Stimulated activated CD8-positive, alpha-beta memory T cell treated with anti-CD3 and anti-CD28 coated beads, Interleukin-15, amount 100 ng/mL, for 48 hours (primary cell): Measurements from ENCODE around the gene SEMA4D.

Experiments used
- DNase-seq, 2 donors: peaks; one replicate each; pipeline ENCODE4 v3.0.0-alpha.2; 2020; ENCODE audit warnings: low read depth in 2 of 2

The SEMA4D gene

DNA sequence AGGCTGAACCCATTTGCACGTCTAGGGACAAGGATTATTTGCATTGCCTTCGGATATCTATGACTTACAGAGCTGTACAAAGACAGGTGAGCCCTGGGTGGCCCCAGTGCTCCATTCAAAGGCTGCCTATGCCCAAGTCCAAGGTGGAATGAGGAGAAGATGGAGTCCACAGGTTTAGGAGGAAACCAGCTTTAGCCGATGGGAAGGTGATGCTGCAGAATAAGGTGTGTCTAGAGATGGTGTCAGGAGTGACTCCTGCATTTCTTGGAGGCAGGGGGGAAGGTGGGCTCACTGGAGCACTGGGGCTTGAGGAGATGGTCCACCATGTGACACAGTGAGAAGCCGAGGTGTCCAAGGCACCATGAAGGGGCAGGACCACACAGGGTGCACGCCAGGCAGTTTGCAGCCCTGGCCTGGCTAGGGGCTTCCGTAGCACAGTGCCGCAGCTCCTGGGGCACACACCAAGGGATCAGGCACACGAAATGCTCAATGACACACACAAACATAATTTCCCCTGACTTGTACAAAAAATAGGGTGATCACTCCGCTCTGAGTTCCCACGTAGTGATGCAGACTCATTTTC lies 32.1 kb downstream of the SEMA4D start:
- DNase-seq = no peak

DNA sequence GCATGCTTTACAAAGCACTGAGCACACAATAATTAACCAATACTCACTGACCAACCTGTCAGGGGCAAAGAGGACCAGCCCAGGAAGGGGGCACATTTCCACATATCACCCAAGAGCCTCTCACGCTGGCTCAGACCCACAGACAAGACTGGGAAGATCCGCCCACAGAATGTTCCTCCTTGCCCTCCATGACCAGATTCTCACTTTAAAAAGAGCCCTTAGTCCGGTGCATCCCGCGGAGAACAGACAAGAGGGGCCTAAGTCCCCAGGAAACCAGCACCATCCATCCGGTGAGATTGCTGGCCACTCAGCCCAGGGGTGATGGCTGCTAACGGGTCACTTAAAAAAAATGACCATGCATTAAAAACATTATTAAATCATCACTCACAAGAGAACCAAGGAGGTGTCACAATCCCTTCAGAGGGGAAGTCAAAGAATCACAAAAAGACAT lies 32.9 kb downstream of the SEMA4D start:
- no peak for DNase-seq

DNA sequence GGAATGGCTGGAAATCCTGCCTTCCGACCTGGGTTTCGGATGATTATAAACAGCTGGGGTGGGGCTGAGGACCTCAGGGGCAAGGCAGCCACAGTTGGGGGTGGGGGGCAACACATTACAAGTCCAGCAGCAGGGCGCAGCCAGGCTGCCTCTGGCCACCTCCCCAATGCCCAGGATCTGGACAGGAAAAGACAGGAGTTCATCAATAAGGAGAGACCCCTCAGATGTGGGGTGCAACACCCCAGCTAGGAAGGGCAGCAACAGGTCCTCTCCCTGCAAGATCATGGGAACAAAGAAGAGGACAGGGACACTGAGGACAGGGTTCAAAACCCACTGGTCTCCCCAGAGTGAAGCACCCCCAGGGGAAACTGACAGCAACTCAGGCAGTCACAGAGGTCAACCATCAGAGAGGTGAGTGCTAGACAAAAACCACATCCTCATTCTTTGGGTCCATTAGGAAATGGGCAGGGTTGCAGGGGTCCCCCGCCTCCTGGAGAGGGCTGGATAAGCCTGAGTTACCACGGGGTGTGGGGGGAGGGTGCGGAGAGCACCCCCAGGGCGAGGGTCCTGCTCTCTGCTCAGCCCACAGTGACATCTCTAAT lies 33.5 kb downstream of the SEMA4D start:
- DNase-seq = no peak

DNA sequence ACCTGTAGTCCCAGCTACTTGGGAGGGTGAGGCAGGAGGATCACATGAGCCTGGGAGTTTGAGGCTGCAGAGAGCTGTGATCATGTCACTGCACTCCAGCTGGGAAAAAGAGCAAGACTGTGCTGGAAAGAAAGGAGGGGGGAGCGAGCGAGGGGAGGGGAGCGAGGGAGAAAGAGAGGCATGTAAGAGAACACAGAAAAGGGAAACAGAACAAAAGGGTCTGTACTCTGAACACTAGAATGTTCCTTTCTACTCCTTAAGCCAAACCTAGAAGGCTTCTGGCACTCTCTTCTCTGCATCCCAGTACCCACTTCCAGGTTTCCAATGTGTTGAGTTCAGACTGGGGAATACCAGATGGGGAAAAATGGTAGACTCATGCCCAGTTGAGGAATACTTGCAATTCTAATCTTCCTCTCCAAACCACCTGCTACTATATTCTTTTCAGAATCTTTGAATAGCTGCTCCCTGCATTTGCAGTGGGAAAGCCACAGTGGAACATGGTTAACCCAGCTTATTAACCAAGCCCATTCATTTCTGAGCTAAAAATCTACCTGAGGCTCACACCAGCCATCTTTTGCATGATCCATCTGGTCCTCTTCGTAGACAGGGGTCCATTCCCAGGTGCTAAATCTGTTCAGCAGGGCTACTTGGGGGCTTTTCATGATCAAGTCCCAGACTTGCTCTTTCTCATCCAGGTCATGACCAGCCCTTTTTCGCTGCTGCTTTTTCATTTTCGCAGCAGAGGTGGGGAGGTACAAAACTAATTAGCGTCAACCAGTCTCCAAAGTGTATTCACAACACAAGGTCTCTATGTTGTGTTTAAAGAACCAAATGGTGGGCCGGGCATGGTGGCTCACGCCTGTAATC lies 34.9 kb downstream of the SEMA4D start:
- DNase-seq = no peak

DNA sequence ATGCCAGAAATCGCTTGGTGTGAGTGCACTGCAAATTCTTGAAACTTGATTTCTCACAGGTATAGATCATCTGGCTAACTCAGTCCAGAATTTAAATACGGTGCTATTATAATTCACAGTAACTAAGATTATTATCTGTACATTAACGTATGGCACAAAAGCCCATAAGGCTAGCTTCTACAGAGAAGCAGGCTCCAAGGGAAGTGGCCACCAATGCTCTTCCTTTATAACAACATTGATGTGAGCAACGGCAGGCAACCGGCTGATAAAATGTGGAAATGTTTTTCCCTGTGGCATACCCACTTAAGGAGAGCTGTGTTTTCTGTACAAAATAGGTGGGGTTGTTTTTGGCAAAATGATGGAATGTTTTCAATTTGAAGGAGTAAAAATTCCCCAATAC lies 35.7 kb downstream of the SEMA4D start:
- DNase-seq = no peak

DNA sequence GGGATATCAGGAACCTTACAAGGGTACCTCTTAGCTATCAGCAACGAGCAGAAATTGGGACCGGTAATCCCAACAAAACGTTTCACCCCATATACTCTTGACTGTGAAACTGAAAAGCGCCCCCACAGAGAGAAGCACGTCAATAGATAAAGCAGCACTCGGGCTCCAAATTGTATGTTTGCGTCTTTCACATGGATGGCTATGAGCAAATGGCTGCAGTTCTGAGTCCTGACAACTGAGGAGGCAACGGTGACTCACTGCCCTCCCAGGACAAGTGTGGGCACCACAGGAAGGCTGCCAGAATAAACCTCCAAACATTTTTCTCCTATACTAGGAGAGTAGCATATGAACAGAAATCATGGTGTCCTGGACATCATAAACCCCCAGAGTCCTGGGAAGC lies 36.6 kb downstream of the SEMA4D start:
- peak in 1 of 2 donors; percentile 46 for DNase-seq

DNA sequence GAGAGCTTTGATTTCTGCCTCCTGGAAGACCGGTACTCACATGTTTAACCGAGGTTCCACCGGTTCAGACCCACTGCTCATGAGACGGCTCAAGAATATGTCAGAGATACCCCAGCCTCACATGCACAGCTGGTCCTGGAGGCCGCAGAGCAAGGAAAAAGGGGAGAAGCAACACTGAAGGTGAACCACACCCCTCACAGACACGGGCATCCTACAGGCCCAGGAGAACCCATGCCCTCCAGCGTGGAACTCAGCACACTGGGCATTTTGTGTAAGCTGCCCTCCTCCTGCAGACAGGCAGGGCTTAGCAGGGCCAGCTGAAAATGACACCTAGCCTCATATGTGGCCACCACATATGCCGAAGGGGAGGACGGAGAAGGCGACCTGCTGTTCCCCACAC lies 37.4 kb downstream of the SEMA4D start:
- DNase-seq = no peak

DNA sequence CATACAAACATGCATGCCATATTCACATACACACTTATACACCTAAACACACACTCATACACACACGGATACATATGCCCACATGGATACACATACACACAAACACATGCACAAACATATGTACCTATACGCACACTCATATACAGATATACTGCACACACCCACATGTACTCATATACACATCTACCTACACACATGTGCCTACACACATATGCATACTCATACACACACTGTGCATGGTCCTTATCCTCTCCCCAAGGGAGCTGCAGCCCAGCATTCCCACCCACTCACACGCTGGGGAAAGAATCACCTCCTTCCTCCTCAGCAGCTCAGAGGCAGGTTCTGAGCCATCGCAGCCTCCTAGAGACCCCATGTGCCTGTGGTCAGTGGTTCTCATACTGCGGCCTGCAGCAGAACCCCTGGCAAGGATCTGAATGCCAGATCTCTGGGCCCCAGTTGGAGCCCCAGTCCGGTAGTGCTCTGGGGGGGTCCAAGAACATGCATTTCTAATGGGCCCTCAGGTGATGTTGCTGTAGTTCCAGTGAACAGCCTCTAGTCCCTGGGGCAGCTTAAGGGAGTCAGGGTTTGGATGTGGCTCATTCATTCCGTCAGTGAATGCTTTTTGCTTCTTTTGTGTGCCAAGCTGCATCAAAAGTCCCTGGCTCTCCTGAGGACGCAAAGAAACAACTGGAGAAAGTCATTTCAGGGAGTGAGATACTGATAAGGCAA lies 39.0 kb downstream of the SEMA4D start:
- DNase-seq = no peak

DNA sequence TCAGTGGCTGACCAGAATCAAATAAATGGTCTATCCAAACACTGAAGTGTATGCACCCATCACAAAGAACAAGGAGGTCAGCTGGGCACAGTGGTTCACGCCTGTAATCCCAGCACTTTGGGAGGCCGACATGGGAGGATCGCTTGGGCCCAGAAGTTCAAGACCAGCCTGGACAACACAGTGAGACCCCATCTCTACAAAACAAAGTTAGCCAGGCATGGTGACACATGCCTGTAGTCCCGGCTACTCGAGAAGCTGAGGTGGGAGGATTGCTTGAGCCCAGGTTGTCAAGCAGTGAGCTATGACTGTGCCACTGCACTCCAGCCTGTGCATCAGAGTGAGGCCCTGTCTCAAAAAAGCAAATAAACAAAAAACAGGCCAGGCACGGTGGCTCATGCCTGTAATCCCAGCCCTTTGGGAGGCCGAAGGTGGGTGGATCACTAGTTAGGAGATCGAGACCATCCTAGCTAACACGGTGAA lies 40.5 kb downstream of the SEMA4D start:
- no peak for DNase-seq

DNA sequence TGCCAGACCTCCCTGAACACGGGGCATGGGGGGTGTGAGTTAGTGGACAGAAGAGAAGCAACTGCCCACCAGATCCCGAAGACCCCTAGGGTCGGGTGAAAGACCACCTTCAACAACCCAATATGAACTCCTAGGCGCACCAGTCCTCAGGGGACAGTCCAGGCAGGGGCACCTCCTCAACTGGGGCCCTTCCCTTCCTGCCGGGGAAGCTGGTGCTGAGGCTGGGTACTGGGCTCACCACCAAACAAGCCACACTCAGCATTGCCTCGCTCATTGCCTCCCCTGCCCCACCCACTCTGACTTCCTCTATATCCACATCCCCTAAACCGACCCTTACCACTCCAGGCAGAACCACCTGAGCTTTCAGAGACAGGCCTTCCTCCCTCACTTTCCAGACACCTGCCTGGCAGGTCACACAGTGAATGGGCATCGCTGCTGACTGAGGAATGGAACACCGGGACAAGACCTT lies 42.5 kb downstream of the SEMA4D start:
- DNase-seq = no peak

DNA sequence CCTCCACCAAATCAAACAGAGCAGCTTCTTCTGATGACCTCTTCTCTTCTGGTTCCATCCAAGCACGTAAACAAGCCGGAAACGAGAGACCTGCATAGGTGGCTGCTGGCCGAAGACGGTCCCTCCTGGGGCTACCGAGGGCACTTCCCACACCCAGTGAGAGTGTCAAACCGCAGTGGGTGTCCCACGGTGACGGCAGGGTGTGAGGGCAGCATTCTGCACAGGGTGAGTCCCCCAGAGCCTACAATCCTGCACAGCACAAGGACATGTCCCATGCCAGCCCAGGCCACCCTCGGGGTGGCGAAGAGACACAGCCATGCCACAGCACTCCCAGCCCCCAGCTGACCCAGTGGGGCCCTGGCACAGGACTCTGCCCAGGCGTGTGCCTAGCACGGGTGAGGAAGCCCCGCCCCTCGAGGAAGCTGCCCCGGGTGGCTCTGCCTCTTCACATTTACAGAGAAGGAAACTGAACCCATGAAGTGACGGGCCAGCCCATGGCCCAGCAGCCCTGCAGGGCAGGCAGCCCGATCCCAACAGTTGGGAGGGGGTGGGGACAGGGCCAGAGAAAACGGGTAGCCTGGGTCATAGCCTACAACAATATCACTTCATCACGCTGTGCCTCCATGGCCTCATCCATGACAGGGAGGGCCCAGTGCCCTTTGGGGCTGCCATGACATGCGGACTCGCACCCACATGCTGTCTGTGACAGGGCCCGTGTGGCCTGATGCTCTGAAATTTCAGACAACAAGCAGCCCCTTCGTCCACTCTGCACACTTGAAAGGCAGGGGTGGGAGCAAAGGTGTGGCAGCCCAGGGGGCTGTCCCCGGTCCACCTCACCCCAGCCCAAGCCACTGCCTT lies 43.2 kb downstream of the SEMA4D start:
- DNase-seq = no peak

DNA sequence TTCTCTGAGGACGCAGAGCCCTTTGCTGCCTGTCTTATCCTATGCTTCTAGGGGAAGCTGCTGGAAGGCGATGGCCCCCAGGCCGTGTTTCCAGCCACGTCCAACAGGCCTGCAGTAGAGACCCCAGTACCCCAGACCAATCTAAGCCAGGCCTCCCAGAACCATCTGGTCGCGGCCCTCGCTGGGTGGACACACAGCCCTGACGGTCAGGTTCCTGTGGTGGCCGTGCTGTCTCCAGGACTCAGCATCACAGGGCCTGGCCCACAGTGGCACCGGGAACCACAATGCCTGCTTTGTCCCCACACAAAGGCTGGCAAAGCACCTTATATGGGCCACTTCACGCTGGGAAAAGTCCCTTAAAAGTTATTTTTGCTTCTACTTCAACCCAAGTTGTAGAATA lies 44.5 kb downstream of the SEMA4D start:
- DNase-seq = no peak

DNA sequence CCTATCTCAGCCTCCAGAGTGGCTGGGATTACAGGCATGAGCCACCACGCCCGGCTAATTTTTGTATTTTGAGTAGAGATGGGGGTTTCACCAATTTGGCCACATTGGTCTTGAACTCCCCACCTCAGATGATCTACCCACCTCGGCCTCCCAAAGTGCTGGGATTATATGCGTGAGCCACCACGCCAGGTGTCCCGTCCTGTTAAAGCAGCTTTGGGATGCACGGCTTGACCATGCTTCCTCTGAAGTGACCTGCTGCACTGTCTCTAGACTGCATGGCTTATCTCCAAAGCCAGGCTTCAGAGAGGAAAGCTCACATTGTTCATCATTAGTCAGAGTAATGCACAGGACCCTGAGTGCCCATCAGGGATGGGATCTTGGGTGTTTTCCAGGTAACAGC lies 45.4 kb downstream of the SEMA4D start:
- no peak for DNase-seq

DNA sequence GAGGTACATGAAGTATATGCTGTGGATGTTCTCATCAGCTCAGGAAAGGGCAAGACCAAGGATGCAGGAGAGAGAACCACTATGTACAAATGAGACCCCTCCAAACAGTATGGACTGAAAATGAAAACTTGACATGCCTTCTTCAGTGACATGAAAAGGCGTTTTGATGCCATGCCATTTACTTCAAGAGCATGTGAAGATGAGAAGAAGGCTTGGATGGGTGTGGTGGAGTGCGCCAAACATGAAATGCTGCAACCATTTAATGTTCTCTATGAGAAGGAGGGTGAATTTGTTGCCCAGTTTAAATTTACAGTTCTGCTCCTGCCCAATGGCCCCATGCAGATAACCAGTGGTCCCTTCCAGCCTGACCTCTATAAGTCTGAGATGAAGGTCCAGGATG lies 47.7 kb downstream of the SEMA4D start:
- DNase-seq = no peak

DNA sequence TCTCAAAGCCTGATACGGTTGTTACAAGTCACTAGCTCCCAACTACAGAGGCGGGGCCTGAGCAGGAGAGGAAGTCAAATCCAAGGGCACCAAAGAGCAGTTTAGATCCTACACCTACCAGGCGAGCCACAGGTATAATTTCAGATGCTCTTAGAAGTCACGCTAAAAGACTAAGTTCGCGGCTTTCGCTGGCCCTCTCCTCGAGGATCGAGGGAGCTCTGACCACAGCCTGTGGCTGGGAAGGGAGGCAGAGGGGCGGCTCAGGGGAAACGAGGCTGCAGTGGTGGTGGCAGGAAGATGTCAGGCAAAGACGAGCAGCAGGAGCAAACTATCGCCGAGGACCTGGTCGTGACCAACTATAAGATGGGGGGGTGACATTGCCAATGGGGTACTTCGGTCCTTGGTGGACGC lies 48.6 kb downstream of the SEMA4D start:
- DNase-seq = no peak

DNA sequence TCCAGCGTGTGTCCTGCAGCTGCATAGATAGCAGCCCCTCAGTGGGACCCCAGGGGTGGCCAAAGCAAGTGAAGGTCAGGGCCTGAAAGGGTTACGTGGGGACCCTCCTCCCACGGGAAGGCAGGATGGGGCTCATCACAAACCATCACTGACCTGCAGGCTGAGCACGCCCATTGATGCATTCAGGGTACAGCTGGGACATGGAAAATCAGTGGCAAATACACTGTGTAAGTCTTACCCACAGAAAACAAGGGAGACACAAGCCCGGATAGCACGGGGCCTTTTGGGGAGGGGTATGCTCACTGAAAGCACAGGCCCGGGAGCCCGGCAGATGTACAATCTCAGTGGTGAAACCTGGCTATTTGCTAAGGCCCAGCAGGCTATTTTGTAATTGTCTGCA lies 49.1 kb downstream of the SEMA4D start:
- DNase-seq = no peak

DNA sequence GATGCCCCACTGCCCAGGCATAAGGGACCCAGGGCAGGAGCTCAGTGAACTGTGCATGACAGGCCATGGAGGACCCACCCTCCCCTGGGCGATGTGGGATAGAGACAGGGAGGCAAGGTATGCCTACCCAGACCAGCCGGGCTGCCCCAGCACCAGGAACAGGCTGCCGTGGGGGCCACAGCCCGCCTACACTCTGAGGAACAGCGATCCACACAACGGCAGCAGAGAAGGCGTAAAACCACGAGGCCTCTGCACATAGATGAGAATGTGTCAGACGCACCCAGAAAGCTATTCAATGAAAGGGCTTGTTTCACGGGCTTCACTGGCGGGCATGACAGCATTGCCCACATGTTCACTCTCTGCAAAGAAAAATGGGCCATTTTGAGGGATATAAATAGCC lies 49.5 kb downstream of the SEMA4D start:
- peak in 1 of 2 donors; percentile 44 for DNase-seq

DNA sequence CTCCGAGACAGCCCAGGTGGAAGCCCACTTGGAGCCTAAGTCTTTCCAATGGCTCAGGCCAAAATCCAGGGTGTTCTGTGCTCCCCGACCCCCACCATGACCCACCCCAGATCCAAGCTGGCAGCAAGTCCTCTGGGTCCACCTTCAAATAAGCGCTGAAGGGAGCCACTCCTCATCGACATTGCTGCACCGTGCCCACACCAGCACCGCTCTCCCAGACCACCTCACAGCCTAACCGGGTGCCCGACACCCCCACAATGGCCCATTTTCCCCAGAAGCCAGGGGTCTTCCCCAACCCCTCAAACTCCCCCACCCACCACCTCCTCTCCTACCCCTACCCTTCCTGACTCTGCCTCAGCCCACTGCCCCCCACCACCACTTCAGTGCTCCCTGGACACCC lies 50.5 kb downstream of the SEMA4D start:
- no peak for DNase-seq

DNA sequence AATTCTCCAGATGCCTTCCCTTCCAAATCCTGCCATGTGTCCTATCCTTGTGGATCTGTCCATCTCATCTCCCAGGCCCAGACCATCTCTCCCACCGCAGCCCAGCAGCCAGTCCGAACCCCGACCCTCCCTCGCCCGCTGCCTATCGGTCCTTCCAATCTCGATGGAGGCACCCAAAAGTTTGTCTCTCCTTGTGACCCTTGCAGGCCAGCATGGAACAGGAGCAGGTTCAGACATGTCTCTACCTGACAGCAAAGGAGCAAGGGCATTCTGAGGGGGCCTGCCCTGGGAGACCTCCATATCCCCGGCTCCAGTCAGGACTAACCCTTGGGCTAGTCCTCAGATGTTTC lies 51.0 kb downstream of the SEMA4D start:
- no peak for DNase-seq

DNA sequence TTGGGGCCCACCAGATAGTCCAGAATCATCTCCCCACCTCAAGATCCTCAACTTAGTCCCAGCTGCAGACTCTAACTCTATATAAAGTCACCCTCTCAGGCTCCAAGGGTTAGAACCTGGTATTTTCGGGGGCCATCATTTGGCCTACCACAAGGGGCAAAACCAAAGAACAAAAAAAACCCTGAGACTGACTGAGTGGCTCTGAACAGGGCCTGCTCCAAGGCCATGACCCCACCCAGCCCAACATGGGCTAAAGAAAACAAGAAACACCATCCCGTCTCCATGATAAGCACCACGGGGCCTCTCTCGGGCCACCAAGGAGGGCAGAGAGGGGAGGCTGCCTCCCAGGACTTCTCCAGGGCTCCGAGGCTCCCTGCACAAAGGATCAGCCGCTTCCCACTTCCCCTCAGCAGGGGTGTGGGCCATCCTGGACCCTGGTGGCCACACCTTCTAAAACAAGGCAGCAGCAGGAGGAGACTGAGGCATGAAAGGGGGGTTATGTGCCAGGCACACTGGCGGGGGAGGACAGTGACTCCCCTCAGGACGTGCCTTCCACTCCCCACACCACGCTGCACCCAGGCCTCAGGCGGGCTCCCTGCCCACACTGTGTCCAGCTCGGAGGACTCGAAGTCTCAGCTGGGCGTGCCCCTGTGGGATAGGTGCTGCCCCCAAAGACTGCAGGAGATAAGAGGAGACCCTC lies 51.5 kb downstream of the SEMA4D start:
- DNase-seq = no peak

DNA sequence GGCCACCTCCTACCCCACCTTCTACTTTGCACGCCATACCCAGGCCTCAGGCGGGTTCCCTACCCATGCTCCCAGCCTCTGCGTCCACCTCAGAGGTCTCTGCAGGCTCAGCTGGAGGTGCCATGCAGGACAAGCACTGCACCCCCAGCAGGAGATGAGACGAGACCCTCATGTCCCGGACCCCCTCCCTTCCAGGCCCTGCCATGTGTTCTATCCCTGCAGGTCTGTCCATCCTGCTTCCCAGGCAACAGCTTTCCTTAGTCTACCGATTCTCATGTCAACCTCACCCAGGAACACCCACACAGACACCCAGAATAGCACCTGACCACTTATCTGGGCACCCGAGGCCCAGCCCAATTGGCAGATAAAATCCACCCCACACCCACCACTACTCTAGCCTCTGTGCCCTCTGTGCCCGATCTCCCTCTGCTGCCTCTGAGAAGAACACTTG lies 52.1 kb downstream of the SEMA4D start:
- no peak for DNase-seq
